Activated CD4-positive, alpha-beta T cell treated with anti-CD3 and anti-CD28 coated beads, Interleukin-2, Interleukin-4, amounts not matched to agents 100 ng/mL and 50 ng/mL, durations not matched to agents 16 hours and 8 hours (primary cell): ENCODE measurements around the gene VPS52.
"Not testable (repeated sequence)": the region's sequence is repeated elsewhere in the genome, so short reads cannot be mapped to it uniquely, and the experiment has no call there.

Source experiments
- DNase-seq: peaks from one replicate; pipeline ENCODE4 v3.0.0-alpha.2; 2020; ENCODE audit warnings: low spot score

Gene VPS52

DNA sequence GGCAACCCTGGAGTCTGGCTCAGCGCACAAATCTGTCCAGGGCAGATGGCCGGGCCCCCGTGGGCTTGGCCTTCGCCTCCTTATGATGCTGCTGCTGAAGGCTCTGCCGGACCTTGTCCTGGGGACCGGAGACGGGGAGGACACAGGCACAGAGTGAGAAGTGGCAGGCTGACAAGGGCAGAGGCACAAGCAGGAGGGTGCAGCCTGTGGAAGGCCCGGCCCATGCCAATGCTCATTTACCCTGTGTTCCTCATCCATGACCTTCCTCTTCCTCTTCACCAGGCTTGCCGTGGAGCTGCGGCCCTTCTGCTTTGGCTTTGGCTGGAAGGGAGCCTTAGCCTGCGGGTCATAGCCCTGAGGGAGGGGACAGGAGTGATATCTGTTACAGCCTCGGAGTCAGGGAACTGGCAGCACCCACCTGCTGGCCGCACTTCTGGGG, 7.6 kb upstream of the VPS52 start:
- DNase-seq: no peak

GRCh38 chr6:33278810-33279209, 7.1 kb upstream of the VPS52 start:
- DNase-seq: no peak

- no peak for DNase-seq
These were observed 6.7 kb upstream of the VPS52 start for GRCh38 chr6:33278392-33278741.

- peak; percentile 33 for DNase-seq
These were observed 6.2 kb upstream of the VPS52 start for GRCh38 chr6:33277663-33278391.

GRCh38 chr6:33276864-33277662, 5.4 kb upstream of the VPS52 start, which contains the start of gene B3GALT4:
Gene B3GALT4, plus strand, starts transcription at chr6:33277123. Its CDS starts 297 bp downstream, at chr6:33277420.
- peak; percentile 83 for DNase-seq

DNA sequence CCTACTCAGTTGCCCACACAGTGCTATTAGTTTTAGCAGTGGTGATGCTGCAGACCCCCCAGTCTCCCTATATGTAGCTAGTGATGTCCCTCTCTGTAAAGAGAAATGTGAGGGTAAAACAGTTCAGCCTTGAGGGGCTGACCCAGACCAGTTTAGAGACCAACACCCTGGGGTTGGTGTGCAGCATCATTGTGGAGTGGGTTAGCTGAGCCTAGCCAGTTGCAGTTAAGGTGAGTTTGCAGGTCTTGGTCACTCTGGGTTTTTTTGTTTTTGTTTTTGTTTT, 4.8 kb upstream of the VPS52 start:
- no peak for DNase-seq

DNA sequence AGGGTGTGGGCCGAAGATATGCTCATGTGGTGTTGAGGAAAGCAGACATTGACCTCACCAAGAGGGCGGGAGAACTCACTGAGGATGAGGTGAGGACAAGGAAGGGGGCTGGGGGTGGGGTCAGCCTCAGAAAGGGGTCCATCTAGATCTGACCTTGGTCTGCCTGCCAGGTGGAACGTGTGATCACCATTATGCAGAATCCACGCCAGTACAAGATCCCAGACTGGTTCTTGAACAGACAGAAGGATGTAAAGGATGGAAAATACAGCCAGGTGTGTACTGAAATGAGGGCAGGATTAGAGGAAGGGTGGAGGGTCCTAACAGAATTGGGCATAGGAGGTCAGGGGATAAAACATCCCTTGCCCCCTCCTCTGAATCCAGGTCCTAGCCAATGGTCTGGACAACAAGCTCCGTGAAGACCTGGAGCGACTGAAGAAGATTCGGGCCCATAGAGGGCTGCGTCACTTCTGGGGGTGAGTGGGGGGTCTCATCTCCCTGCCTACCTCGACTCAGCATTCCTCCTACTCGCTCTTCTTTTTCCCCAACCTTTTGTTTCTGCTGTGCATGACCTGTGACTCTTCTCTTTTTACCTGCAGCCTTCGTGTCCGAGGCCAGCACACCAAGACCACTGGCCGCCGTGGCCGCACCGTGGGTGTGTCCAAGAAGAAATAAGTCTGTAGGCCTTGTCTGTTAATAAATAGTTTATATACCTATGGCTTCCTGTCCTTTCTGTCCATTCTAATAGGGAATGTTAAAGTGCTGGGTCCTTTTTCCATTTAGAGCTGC, 4.3 kb upstream of the VPS52 start:
- peak; percentile 33 for DNase-seq

DNA sequence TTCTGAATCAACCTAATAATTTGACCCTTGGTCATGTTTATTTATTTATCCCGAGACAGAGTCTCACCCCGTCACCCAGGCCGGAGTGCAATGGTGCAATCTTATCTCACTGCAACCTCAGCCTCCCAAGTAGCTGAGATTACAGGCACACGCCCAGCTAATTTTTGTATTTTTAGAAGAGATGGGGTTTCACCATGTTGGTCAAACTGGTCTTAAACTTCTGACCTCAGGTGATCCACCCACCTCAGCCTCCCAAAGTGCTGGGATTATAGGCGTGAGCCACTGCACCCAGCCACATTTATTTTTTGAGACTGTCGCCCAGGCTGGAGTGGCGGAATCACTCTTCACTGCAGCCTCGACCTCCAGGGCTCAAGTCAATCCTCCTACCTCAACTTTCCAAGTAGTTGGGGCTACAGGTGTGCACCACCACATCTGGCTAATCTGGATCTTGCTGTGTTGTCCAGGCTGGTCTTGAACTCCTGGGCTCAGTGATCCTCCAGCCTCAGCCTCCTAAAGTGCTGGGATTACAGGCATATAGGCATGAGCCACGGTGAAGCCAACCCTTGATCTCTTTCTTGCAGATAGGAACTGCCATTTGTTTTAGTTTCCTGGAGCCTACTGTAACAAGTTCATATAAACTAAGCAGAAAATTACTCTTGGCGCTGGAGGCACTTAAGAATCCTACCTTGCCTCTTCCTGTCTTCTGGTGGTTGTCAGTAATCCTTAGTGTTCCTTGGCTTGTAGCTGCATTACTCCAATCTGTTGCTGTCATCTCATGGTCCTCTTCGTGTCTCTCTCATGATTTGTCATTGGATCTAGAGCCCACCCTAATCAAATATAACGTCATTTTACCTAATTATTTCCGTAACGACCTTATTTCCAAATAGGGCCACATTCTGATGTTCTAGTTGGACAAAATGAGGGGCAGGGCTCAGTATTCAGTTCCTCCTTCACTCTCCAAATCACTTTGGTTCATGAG, 2.5 kb upstream of the VPS52 start:
- no peak for DNase-seq

DNA sequence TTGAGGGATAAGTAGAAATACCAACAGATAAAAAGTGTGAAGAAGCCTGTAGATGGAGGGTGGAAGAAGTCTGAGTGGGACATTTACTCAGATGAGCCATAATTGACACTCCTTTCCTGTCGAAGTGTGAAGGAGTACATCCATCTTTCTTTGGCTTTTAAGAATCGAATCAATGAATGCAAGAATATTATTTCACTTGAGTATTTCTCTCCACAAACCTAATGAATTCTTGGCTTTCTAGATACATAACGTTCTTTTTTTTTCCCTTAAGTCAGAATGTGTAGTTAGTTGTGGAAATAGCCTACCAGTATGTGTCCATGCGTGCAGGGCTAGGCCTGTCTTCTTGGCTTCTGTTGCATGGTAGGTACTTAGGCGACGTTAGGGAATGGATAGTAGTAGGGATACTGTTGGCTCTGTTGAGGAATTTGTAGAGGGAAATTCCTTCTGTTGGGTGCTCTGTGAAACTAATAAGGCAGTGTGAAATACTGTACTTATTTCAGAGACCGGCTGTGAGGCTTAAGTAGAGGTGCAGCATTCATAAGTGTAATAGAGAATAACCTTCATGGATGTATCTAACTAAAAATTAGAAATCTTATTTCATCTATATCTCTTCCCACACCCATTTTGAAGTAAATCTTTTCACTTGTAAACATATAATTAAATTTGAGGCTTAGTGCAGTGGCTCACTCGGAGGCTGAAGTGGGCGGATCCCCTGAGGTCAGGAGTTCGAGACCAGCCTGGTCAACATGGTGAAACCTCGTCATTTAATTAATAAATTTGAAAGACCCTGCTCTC, 1.6 kb upstream of the VPS52 start:
- no peak for DNase-seq

DNA sequence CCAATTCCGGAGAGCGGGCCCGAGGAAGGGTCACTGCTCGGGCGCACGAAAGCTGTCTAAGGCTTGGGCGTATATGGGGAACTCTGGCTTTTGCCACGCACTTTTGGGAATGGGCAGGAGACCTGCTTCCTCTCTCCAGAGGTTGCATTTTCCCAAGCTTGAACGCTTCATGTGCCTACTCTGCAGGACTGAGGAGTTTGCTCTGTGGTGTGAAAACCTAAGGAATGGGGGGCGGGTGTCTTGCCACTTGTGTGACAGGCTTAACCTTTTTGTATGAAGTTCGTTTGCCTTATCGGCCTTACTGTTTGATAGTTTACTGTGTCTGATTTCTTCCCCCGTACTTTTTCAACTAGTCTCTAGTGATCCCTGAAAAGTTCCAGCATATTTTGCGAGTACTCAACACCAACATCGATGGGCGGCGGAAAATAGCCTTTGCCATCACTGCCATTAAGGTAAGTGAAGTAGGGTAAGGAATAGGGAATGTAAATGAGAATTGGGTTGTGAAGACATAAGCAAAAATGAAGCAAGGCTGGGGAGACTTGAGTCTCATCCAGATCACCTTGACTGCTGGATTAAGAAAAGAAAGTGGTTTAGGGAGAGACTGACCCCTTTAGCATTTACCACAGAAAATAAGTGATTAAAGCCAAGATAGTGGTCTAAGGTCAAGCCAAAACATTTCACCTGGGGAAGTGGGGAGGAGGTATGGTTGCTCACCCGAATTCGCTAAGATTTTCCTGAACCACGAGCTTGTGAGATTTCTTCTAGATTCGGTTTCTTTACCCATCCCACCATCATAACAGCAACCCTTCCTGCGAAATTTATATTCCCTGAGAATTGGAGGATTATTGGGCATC, 826 bp upstream of the VPS52 start:
- no peak for DNase-seq

- no peak for DNase-seq
These were observed 584 bp downstream of the VPS52 start for GRCh38 chr6:33271117-33271467.

GRCh38 chr6:33264015-33264414, 7.7 kb downstream of the VPS52 start:
- DNase-seq: no peak

DNA sequence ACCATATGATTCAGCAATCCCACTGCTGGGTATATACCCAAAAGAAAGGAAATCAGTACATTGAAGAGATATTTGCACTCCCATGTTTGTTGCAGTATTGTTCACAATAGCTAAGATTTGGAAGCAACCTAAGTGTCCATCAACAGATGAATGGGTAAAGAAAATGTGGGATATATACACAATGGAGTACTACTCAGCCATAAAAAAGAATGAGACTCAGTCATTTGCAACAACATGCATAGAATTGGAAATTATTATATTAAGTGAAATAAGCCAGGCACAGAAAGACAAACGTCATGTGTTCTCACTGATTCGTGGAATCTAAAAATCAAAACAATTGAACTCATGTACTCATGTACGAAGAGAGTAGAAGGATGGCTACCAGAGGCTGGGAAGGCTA, 9.2 kb downstream of the VPS52 start:
- not testable (repeated sequence) for DNase-seq

- DNase-seq: no peak
These were observed 12.6 kb downstream of the VPS52 start for GRCh38 chr6:33259032-33259431.

- DNase-seq: no peak
These were observed 17.1 kb downstream of the VPS52 start for GRCh38 chr6:33254591-33254990.

DNA sequence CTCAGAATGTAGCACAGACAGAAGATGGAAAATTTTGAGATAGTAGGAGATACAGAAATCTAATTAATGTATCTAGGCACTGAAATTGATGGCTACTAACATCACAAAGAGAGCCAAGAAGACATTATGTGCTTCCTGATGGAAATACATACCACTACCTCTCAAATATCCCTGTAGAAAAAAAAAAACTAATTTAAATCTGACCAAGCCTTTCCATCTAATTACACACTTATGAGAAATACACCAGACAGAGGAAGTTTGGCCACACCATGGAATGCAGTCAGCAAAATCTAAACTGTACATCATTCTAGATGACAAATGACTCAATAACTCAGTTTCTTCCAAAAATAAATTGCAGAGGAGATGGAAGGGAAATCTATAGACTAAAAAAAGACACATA, 18.9 kb downstream of the VPS52 start:
- no peak for DNase-seq

DNA sequence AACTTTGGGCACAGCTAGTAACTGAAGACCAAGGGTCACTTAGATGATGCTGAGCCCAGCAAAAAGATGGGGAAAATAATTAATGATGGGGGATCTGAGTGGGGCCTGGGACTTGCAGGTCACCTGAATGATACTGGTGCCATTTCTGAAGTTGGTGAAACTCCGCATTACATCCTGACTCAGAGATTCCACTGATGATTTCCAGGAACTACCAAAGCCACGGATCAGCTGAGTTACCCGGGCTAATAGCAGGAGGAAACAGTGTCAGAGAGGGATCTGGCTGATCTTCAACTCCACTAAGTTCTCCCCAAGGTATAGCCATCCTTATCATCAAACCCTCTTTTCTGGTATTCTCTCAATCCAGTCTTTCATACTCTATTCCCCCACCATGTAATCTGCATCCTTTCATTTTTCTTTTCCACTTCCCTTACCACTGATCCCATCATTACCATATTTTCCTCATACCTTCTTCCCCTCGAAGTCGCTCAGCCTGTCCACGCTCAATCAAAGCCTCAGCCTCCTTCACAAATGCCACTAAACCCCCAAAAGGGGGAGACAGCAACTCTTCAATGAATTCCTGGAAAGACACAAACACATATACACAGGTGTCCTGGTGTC, 20.2 kb downstream of the VPS52 start:
- DNase-seq: no peak

DNA sequence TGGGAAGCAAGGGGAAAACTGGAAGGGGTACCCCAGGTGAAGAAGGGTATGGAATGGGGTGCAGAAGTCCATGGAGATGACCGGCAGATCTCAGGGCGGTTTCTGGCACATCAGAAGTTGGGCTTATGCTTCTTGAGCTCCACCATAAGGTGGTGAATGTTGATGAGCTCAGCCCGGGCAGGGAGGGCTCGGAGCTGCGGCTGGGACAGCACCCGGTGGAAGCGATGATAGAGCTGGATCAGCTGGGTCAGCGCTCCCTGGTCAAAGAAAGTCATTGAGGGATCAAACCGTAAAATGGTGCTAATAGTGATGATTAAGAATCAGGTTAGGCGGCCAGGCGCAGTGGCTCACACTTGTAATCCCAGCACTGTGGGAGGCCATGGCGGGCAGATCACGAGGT, 20.9 kb downstream of the VPS52 start:
- DNase-seq: no peak
